DOHH2 (cell line): ENCODE measurements around the gene NDFIP2.

ENCODE experiments used
- CTCF ChIP-seq: fragments of 200-600 bp; sonication (generic); IDR thresholded peaks from one replicate; pipeline ENCODE4 v1.5.1; 2014; ENCODE audit warnings: antibody characterized with exemption, mild to moderate bottlenecking, low read depth, low read length; ENCODE audit not compliant: poor library complexity, severe bottlenecking
- EZH2phosphoT487 ChIP-seq: fragments of 200-600 bp; sonication (generic); IDR thresholded peaks from 2 replicates; pipeline ENCODE4 v1.6.1; 2017; ENCODE audit warnings: borderline replicate concordance, mild to moderate bottlenecking, antibody characterized with exemption, low read length, moderate library complexity, mixed read lengths

- TF ChIP-seq CTCF (no peak), EZH2phosphoT487 (no peak)
These were observed 32.5 kb upstream of the NDFIP2 start for GRCh38 chr13:79448413-79448812.
